ENCODE data around the gene CEACAM3. TPM values are rescaled to one million over a fixed set of nuclear protein-coding genes. Genes with fewer than 3 reads are reported as not detected.
"Not testable (repeated sequence)": the region's sequence is repeated elsewhere in the genome, so short reads cannot be mapped to it uniquely, and the experiment has no call there.

CEACAM3 gene
- total RNA-seq, 2 donors from 2014 or later, result not detected

GRCh38 chr19:41785653-41786052, 10.7 kb upstream of the CEACAM3 start:
- Mint-ChIP-seq H3K9me3 (no peaks in the 10 kb centered on the region), H3K27ac (no peak overlapping the region), H3K36me3 (no peaks in the 10 kb centered on the region)
- ATAC-seq (peak; percentile 95 to 96), DNase-seq (ENCODE audit: low spot score in 2 of 2) (peak; percentile 68 to 72)

DNA sequence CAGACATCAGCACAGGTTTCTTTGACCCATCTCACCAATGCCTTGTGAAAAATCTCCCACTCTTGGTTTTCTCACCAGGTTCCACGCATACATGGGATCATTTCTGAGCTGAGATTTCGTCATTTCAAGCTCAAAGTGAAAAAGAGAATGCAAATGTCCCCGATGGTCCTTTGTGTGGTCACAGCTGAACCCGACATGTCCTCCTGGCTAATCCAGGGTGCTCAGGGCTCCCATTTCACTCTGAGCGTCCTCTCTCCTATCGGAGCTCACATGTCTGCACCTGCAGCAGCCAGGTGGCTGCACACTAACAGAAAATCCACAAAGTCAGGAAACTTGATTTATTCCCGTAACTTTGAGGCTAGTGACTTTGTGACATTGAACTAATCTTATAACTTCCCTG, 9.3 kb upstream of the CEACAM3 start:
- H3K36me3 Mint-ChIP-seq, result no peaks in the 10 kb centered on the region
- H3K27ac Mint-ChIP-seq, result no peak overlapping the region
- DNase-seq (ENCODE audit: low spot score in 2 of 2) (no peak), ATAC-seq (no peak)
- no peaks in the 10 kb centered on the region for H3K9me3 Mint-ChIP-seq

DNA sequence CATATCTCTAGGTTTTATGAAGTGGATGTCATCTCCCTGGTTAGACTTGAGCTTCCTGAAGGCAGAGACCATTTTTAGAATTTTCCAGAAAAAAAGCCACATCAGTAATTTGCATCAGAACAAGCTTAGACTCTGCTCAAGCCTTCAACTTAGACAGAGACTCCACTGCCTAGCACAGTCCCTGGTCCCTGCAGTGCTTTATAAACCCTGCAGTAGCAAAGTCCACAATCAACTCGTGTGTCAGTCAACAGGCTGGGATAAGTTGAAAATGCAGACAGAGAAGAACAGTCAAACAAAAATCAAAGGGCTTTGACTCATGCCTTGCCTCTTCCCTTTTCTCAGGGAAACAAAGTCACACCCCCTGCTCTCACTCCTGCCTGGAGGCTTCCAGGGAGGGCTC, 7.9 kb upstream of the CEACAM3 start:
- not testable (repeated sequence) for H3K36me3 Mint-ChIP-seq, H3K9me3 Mint-ChIP-seq, ATAC-seq

DNA sequence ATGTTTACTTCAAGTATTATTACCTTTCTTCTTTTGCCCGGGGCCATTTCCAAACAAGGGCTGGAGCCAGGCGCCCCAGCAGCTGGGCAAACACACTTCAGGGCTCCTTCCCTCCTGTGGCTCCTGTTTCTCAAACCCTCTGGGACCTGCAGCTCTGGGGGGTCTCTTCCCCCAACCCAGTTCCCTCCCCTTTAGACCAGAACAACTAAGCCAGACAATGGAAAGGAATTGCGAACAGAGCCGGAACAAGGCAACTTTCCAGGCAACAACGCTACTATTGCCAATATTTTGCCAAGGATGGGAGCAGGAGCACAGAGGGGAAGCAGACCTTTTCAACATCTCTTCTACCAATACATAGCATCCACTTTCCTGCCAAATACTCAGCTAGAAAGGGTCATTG, 7.3 kb upstream of the CEACAM3 start:
- not testable (repeated sequence) for ATAC-seq; H3K9me3 Mint-ChIP-seq; H3K27ac Mint-ChIP-seq; DNase-seq (ENCODE audit: low spot score in 2 of 2); H3K36me3 Mint-ChIP-seq

More for the DNA sequence above, 7.9 kb upstream of the CEACAM3 start:
- not testable (repeated sequence) for H3K27ac Mint-ChIP-seq; DNase-seq (ENCODE audit: low spot score in 2 of 2)

- no peaks in the 10 kb centered on the region for H3K36me3 Mint-ChIP-seq
- DNase-seq (ENCODE audit: low spot score in 2 of 2) (peak in 1 of 2 donors; percentile 72), ATAC-seq (peak; percentile 59 to 71)
- no peak overlapping the region for H3K27ac Mint-ChIP-seq
- no peaks in the 10 kb centered on the region for H3K9me3 Mint-ChIP-seq
Observed at GRCh38 chr19:41792513-41793413, 3.6 kb upstream of the CEACAM3 start.

DNA sequence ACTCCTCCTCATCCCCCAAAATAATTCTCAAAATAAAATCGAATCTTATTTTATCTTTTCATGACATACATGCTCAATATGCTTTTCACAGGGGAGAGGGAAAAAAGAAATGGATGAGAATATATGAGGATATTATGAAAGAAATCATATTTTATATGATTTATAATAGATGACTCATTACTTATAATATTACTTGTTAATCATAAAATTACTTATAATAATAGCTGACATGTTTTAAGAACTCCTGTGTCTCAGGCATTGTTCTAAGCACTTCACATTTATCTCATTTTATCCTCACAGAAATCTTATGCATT, 3.0 kb upstream of the CEACAM3 start:
- DNase-seq (ENCODE audit: low spot score in 2 of 2) (no peak), ATAC-seq (no peak)
- Mint-ChIP-seq H3K27ac (no peak overlapping the region), H3K36me3 (no peaks in the 10 kb centered on the region), H3K9me3 (no peaks in the 10 kb centered on the region)

DNA sequence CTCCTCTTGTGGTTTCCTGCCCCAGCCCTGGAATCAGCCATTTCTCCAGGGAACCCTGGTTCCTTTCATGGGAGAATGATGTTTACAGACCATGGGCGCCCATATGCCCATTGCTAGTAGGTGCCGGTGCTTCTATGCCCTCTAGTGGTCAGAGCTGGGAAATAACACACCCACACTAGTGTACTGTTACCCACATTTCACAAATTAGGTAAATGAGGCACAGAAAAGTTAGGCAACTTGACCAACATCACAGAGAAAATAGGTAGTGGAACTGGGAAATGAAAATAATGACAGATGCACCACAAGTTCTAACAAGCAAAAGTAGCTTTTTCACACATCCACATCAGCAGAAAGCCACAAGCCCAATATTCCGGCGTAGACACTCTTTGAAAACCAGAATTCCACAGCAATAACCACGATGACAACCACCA, 1.3 kb upstream of the CEACAM3 start:
- Mint-ChIP-seq H3K9me3 (no peaks in the 10 kb centered on the region), H3K27ac (no peak overlapping the region), H3K36me3 (no peaks in the 10 kb centered on the region)
- DNase-seq (ENCODE audit: low spot score in 2 of 2), result peak; percentile 61 to 72
- ATAC-seq, result peak; percentile 91 to 94

GRCh38 chr19:41796901-41797300, 514 bp downstream of the CEACAM3 start:
- ATAC-seq, result no peak
- Mint-ChIP-seq H3K27ac (no peak overlapping the region), H3K36me3 (no peaks in the 10 kb centered on the region), H3K9me3 (no peaks in the 10 kb centered on the region)
- no peak for DNase-seq (ENCODE audit: low spot score in 2 of 2)

GRCh38 chr19:41799444-41800000, 3.1 kb downstream of the CEACAM3 start:
- peak overlapping the region in 1 of 2 donors; percentile 61 for H3K27ac Mint-ChIP-seq
- ATAC-seq (no peak), DNase-seq (ENCODE audit: low spot score in 2 of 2) (no peak)
- H3K36me3 Mint-ChIP-seq, result no peaks in the 10 kb centered on the region
- peaks cover 0 to 5% of the 10 kb centered on the region in 2 donors for H3K9me3 Mint-ChIP-seq

DNA sequence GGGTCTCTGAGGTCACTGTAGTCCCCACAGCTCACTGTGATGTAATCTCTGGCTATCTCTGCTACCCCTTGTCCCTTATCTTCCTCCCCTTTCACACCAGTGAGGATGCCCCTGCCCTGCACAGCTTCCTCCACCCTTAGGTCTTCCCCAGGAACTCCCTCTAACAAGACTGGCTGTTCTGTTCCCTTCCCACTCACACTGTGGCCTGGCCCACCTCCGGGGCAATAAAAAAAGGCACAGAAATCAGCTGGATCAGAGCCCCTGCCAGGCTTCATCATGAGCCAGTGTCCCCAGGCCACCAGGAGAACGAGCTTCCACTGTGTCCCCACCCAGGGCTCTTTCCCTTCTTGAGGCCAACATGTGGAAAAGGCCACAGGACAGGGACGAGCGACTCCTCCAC, 4.6 kb downstream of the CEACAM3 start:
- Mint-ChIP-seq H3K36me3 (no peaks in the 10 kb centered on the region), H3K9me3 (peaks cover 0 to 5% of the 10 kb centered on the region in 2 donors), H3K27ac (peak overlapping the region in 1 of 2 donors; percentile 1)
- DNase-seq (ENCODE audit: low spot score in 2 of 2) (no peak), ATAC-seq (no peak)

DNA sequence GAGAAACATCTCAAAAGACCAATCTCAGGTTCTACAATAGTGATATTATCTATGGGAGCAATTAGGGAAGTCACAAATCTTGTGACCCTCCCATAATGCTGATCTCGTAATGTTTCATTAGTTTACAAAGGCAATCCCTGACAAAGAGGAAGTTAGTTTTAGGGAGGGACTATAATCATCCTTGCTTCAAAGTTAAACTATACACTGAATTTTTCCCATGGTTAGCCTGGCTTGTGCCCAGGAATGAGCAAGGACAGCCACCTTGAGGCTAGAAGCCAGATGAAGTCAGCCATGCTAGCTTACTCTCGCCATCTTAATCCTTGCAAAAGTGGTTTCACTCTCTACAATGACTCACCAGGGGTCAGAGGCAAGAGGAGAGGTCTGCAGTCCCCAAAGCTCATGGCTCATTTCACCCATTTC, 5.4 kb downstream of the CEACAM3 start:
- H3K9me3 Mint-ChIP-seq, result peaks cover 0 to 5% of the 10 kb centered on the region in 2 donors
- ATAC-seq (peak; percentile 56 to 72), DNase-seq (ENCODE audit: low spot score in 2 of 2) (no peak)
- H3K36me3 Mint-ChIP-seq, result no peaks in the 10 kb centered on the region
- H3K27ac Mint-ChIP-seq, result peak overlapping the region in 1 of 2 donors; percentile 1

DNA sequence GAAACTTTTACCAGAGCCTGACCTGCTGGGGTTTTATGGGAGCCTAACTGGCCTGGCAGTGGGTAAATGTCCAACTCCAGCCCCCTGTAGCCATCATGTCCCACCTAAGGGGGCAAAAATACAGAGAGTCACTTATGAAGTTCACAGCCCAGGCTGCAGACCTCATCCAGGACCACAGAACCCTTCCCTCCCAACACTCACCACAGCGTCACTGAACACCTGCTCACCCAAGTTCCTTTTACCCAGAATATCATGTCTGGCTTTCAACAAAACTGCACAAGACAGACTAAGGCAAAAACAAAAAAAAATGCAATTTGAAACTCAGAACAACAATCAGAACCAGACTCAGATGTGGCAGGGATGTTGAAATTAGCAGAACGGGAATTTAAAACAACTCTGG, 6.4 kb downstream of the CEACAM3 start:
- DNase-seq (ENCODE audit: low spot score in 2 of 2) (no peak), ATAC-seq (no peak)
- peak overlapping the region in 1 of 2 donors; percentile 63 for H3K27ac Mint-ChIP-seq
- no peaks in the 10 kb centered on the region for H3K36me3 Mint-ChIP-seq
- peaks cover 0 to 5% of the 10 kb centered on the region in 2 donors for H3K9me3 Mint-ChIP-seq

- Mint-ChIP-seq H3K27ac (no peak overlapping the region), H3K36me3 (no peaks in the 10 kb centered on the region), H3K9me3 (peaks cover 0 to 5% of the 10 kb centered on the region in 2 donors)
- DNase-seq (ENCODE audit: low spot score in 2 of 2) (no peak), ATAC-seq (peak; percentile 68 to 73)
Observed at GRCh38 chr19:41804336-41804735, 7.9 kb downstream of the CEACAM3 start.

GRCh38 chr19:41807176-41807575, 10.8 kb downstream of the CEACAM3 start:
- H3K36me3 Mint-ChIP-seq, result no peaks in the 10 kb centered on the region
- ATAC-seq (no peak), DNase-seq (ENCODE audit: low spot score in 2 of 2) (no peak)
- H3K27ac Mint-ChIP-seq, result no peak overlapping the region
- peaks cover 0 to 5% of the 10 kb centered on the region in 2 donors for H3K9me3 Mint-ChIP-seq

- no peak for DNase-seq (ENCODE audit: low spot score in 2 of 2)
- ATAC-seq, result no peak
- Mint-ChIP-seq H3K36me3 (no peaks in the 10 kb centered on the region), H3K9me3 (no peaks in the 10 kb centered on the region), H3K27ac (peak overlapping the region in 1 of 2 donors; percentile 40)
Observed at GRCh38 chr19:41808663-41809566, 12.5 kb downstream of the CEACAM3 start.

- Mint-ChIP-seq H3K9me3 (no peaks in the 10 kb centered on the region), H3K36me3 (no peaks in the 10 kb centered on the region), H3K27ac (no peak overlapping the region)
- ATAC-seq (no peak), DNase-seq (ENCODE audit: low spot score in 2 of 2) (no peak)
Observed at GRCh38 chr19:41810301-41810700, 13.9 kb downstream of the CEACAM3 start.

- no peak for DNase-seq (ENCODE audit: low spot score in 2 of 2)
- Mint-ChIP-seq H3K27ac (no peak overlapping the region), H3K36me3 (no peaks in the 10 kb centered on the region), H3K9me3 (no peaks in the 10 kb centered on the region)
- no peak for ATAC-seq
Observed at GRCh38 chr19:41811036-41811435, 14.6 kb downstream of the CEACAM3 start.
